Caco-2 (cell line): ENCODE results near the gene WDFY4. TPM values are rescaled to one million over a fixed set of nuclear protein-coding genes. Genes with fewer than 3 reads are reported as not detected.

Experiments used
- BruUV-seq: library from RNA; stranded (reverse); fragments of 400-500 nt; replicated peaks from 2 replicates; lab custom pipeline; 2021; lab: Mats Ljungman, UMichigan
- CTCF ChIA-PET: fragments of 300-600 bp; sonication (Branson Sonifier 250); formaldehyde crosslinking; loops from one replicate; lab custom pipeline; 2022; ENCODE audit warnings: antibody characterized with exemption; lab: Charles Lee
- POLR2A ChIA-PET: fragments of 300-600 bp; sonication (Branson Sonifier 250); formaldehyde crosslinking; loops from one replicate; lab custom pipeline; 2022; ENCODE audit warnings: antibody characterized with exemption; lab: Charles Lee
- DNase-seq, 2 experiments: peaks; one replicate each; pipeline versions ENCODE4 v3.0.0 to v3.0.0-alpha.2; 2020 to 2022
- H3K27me3 ChIP-seq: replicated peaks from 2 replicates; pipeline ENCODE4 v1.6.0; 2011; ENCODE audit warnings: low read length; ENCODE audit not compliant: control insufficient read depth, insufficient read depth
- H3K36me3 ChIP-seq: 2 replicates; pipeline ENCODE4 v1.5.1; 2011; ENCODE audit warnings: low read length; ENCODE audit not compliant: control insufficient read depth, insufficient read depth
- H3K4me1 ChIP-seq: fragments of 250-450 bp; sonication (Bioruptor Pico); 2 replicates; pipeline ENCODE4 v1.5.1; 2020; ENCODE audit warnings: mild to moderate bottlenecking
- H3K4me3 ChIP-seq: 2 replicates; pipeline ENCODE4 v1.5.1; 2011; ENCODE audit warnings: low read depth, mild to moderate bottlenecking, control low read depth, low read length
- H3K9me3 ChIP-seq: fragments of 250-450 bp; sonication (Bioruptor Pico); 2 replicates; pipeline ENCODE4 v1.5.1; 2020; ENCODE audit warnings: mild to moderate bottlenecking, moderate library complexity
- H3K27ac Mint-ChIP-seq: one replicate; pipeline ENCODE4 v1.8.0; 2022; ENCODE audit warnings: mixed read lengths; ENCODE audit not compliant: unreplicated experiment
- H3K27me3 Mint-ChIP-seq: one replicate; pipeline ENCODE4 v1.8.0; 2022; ENCODE audit warnings: mixed read lengths; ENCODE audit not compliant: insufficient read depth, unreplicated experiment
- H3K36me3 Mint-ChIP-seq: one replicate; pipeline ENCODE4 v1.8.0; 2022; ENCODE audit warnings: mild to moderate bottlenecking, mixed read lengths; ENCODE audit not compliant: insufficient read depth, unreplicated experiment
- H3K4me1 Mint-ChIP-seq: one replicate; pipeline ENCODE4 v1.8.0; 2022; ENCODE audit warnings: low read depth, mixed read lengths; ENCODE audit not compliant: unreplicated experiment
- H3K4me3 Mint-ChIP-seq: one replicate; pipeline ENCODE4 v1.8.0; 2022; ENCODE audit warnings: mild to moderate bottlenecking, moderate library complexity, mixed read lengths; ENCODE audit not compliant: unreplicated experiment
- H3K9me3 Mint-ChIP-seq: one replicate; pipeline ENCODE4 v1.8.0; 2022; ENCODE audit warnings: mixed read lengths; ENCODE audit not compliant: unreplicated experiment
- intact Hi-C: fragments of 100-400 bp; cut with micrococcal nuclease; formaldehyde crosslinking; loops from one replicate; pipeline ENCODE4 v1.10.0; 2022; ENCODE audit not compliant: unreplicated experiment
- total RNA-seq: library from RNA; stranded (reverse); gene quantifications from 2 replicates; pipeline ENCODE4 v1.2.3, GENCODE V29; 2022
- TF ChIP-seq, protein P1 (sequence below), 2 experiments: fragments of 200-600 bp in 1 of 2; IDR thresholded peaks; 1 replicate in 1 of 2; 2 replicates in 1 of 2; pipeline versions ENCODE4 v1.5.1 to v1.8.0; 2011 to 2022; ENCODE audit warnings: antibody characterized with exemption in 1 of 2, control low read depth in 1 of 2, inconsistent platforms in 1 of 2, low read depth in 1 of 2, low read length in 1 of 2, mild to moderate bottlenecking in 1 of 2, moderate library complexity in 1 of 2; ENCODE audit not compliant: insufficient read depth in 1 of 2, severe bottlenecking in 1 of 2, unreplicated experiment in 1 of 2

WDFY4 gene
- total RNA-seq, 1 experiment from 2014 or later = not detected

DNA sequence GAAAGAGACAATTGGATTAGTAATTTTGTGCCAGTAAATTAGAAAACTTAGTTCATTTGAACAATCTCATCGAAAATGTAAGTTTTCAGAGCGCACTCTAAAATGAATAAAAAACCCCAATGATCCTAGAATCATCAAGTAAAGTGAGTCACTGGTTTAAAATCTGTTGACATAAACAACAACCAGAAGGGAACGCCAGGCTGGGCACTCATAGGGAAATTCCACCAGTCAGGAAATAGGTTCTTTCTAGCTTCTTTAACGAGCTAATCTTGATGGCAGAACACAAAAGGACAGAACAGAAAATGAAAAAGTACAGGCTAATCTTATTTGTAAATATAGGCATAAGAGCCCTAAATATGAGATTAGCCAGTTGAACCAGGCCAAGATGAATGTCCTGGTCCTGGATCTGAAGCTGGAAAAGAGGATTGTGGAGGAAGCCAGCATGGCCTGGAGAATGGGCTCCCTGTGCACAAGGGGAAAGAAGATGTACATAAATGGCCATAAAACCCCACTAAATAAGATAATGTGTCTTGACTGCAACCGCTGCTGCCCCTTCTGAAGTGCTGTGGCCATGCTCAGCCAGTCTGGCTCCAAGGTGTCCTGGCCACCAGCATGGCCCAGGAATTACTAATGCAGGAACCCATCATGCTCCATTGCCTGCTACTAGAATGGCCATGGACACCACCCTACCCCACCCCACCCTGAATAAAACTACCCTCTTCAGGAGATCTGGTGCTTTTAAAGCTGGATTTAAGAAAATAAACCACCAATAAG is 114.0 kb downstream of the WDFY4 start:
- Histone ChIP-seq H3K4me3 (no peak overlapping the region), H3K4me1 (no peaks in the 10 kb centered on the region), H3K9me3 (no peaks in the 10 kb centered on the region; the same call in 1 of the 2 replicates), H3K36me3 (no peaks in the 10 kb centered on the region), H3K27me3 (peaks cover 6% of the 10 kb centered on the region)
- Mint-ChIP-seq H3K27me3 (peaks cover 14% of the 10 kb centered on the region), H3K27ac (no peak overlapping the region), H3K36me3 (no peaks in the 10 kb centered on the region), H3K9me3 (peaks cover 17% of the 10 kb centered on the region), H3K4me1 (no peaks in the 10 kb centered on the region), H3K4me3 (no peak overlapping the region)
- DNase-seq = no peak
- ChIA-PET POLR2A (no interaction called here), CTCF (no interaction called here)
- TF ChIP-seq, protein P1, sequence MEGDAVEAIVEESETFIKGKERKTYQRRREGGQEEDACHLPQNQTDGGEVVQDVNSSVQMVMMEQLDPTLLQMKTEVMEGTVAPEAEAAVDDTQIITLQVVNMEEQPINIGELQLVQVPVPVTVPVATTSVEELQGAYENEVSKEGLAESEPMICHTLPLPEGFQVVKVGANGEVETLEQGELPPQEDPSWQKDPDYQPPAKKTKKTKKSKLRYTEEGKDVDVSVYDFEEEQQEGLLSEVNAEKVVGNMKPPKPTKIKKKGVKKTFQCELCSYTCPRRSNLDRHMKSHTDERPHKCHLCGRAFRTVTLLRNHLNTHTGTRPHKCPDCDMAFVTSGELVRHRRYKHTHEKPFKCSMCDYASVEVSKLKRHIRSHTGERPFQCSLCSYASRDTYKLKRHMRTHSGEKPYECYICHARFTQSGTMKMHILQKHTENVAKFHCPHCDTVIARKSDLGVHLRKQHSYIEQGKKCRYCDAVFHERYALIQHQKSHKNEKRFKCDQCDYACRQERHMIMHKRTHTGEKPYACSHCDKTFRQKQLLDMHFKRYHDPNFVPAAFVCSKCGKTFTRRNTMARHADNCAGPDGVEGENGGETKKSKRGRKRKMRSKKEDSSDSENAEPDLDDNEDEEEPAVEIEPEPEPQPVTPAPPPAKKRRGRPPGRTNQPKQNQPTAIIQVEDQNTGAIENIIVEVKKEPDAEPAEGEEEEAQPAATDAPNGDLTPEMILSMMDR (IDR thresholded peaks at IDR 0.05; ENCODE audit: insufficient read depth in 1 of 2, low read depth in 1 of 2, low read length in 1 of 2, severe bottlenecking in 1 of 2, unreplicated experiment in 1 of 2) = no peak
- no TSS peak for BruUV-seq
- intact Hi-C loops = no loop called here

DNA sequence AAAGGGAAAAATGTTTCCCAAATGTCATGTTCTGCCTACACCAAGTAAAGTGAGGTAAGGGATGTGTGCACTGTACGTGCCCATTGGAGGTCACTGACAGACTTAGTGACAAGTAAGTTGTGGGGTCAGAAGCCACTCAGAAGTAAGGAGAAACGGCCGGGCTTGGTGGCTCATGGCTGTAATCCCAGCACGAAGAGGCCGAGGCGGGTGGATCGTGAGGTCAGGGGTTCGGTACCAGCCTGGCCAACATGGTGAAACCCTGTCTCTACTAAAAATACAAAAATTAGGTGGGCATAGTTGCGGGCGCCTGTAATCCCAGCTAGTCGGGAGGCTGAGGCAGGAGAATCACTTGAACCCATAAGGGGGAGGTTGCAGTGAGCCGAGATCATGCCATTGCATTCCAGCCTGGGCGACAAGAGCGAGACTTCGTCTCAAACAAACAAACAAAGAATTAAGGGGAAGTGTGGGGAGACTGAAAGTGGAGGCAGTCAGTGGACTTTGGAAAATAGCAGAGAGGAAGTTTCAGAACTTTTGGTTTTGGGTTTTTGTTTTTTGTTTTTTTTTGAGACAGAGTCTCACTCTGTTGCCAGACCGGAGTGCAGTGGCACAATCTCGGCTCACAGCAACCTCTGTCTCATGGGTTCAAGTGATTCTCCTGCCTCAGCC is 114.8 kb downstream of the WDFY4 start:
- no peaks in the 10 kb centered on the region for H3K36me3 Mint-ChIP-seq
- BruUV-seq = no TSS peak
- intact Hi-C loops = no loop called here
- ChIA-PET CTCF (no interaction called here), POLR2A (no interaction called here)
- Histone ChIP-seq H3K9me3 (no peaks in the 10 kb centered on the region; the same call in 1 of the 2 replicates), H3K36me3 (no peaks in the 10 kb centered on the region), H3K27me3 (peaks cover 4% of the 10 kb centered on the region), H3K4me3 (no peak overlapping the region), H3K4me1 (no peaks in the 10 kb centered on the region)
- H3K27me3 Mint-ChIP-seq = peaks cover 14% of the 10 kb centered on the region
- H3K4me1 Mint-ChIP-seq = no peaks in the 10 kb centered on the region
- DNase-seq = no peak
- no peak overlapping the region for H3K4me3 Mint-ChIP-seq
- no peak overlapping the region for H3K27ac Mint-ChIP-seq
- TF ChIP-seq, protein P1 (IDR thresholded peaks at IDR 0.05; ENCODE audit: insufficient read depth in 1 of 2, low read depth in 1 of 2, low read length in 1 of 2, severe bottlenecking in 1 of 2, unreplicated experiment in 1 of 2) = no peak
- H3K9me3 Mint-ChIP-seq = peaks cover 17% of the 10 kb centered on the region

DNA sequence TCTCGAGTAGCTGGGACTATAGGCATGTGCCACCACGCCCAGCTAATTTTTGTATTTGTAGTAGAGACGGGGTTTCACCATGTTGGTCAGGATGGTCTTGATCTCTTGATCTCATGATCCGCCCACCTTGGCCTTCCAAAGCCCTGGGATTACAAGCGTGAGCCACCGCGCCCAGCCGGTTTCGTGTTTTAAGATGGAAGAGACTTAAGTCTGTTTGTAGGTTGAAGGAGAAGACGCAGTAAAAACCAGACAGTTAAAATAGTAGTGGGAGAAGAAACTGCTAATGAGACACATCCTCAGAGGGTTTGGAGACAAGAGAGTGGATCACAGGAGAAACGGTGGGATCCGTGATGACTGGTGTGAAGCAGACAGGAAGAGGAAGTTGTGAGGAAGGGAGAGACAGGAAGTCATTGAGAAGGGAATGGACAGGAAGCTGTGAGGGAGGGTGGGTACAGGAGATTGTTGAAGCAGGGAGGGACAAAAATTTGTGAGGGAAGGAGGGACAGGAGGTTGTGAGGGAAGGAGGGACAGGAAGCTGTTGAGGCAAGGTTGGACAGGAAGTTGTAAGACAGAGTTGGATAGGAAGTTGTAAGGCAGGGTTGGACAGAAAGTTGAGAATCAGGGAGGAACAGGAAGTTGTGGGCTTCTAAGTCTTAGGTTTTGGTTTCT is 115.5 kb downstream of the WDFY4 start:
- no peak overlapping the region for H3K27ac Mint-ChIP-seq
- peaks cover 14% of the 10 kb centered on the region for H3K27me3 Mint-ChIP-seq

More for the DNA sequence above, 115.5 kb downstream of the WDFY4 start:
- peaks cover 17% of the 10 kb centered on the region for H3K9me3 Mint-ChIP-seq
- Histone ChIP-seq H3K4me3 (no peak overlapping the region), H3K36me3 (no peaks in the 10 kb centered on the region), H3K4me1 (no peaks in the 10 kb centered on the region), H3K27me3 (peaks cover 4% of the 10 kb centered on the region), H3K9me3 (no peaks in the 10 kb centered on the region; the same call in 1 of the 2 replicates)
- intact Hi-C loops = no loop called here
- CTCF ChIA-PET = no interaction called here
- POLR2A ChIA-PET = no interaction called here
- no peaks in the 10 kb centered on the region for H3K36me3 Mint-ChIP-seq
- DNase-seq = no peak
- H3K4me3 Mint-ChIP-seq = no peak overlapping the region
- BruUV-seq = no TSS peak
- no peaks in the 10 kb centered on the region for H3K4me1 Mint-ChIP-seq
- TF ChIP-seq, protein P1 (IDR thresholded peaks at IDR 0.05; ENCODE audit: insufficient read depth in 1 of 2, low read depth in 1 of 2, low read length in 1 of 2, severe bottlenecking in 1 of 2, unreplicated experiment in 1 of 2) = no peak
